GM21528 (cell line): ENCODE measurements around the gene CPEB4.

ENCODE experiments used
- ATAC-seq: cut with Tn5 transposase; IDR thresholded peaks from one replicate; pipeline ENCODE4 v1.9.1; 2021; ENCODE audit warnings: mild to moderate bottlenecking, moderate library complexity; ENCODE audit not compliant: unreplicated experiment, low FRiP score

Gene CPEB4

GRCh38 chr5:173887610-173888472 is at the start of gene CPEB4:
CPEB4 (plus strand) TSS chr5:173888349; CDS start chr5:173889734, 1,385 bp downstream.
- ATAC-seq = peak; percentile 94

- no peak for ATAC-seq
These were observed 48.9 kb upstream of the CPEB4 start for GRCh38 chr5:173839117-173839713.

- ATAC-seq = no peak
These were observed 47.8 kb upstream of the CPEB4 start for GRCh38 chr5:173840111-173840983.

GRCh38 chr5:173841710-173842109 is 46.4 kb upstream of the CPEB4 start:
- no peak for ATAC-seq

- ATAC-seq = no peak
These were observed 44.4 kb upstream of the CPEB4 start for GRCh38 chr5:173843794-173844193.

GRCh38 chr5:173845321-173845720 is 42.8 kb upstream of the CPEB4 start:
- ATAC-seq = no peak

- ATAC-seq = no peak
These were observed 41.1 kb upstream of the CPEB4 start for GRCh38 chr5:173846929-173847501.

GRCh38 chr5:173848986-173849596 is 39.1 kb upstream of the CPEB4 start:
- no peak for ATAC-seq

GRCh38 chr5:173849908-173850307 is 38.2 kb upstream of the CPEB4 start:
- no peak for ATAC-seq

- ATAC-seq = no peak
These were observed 37.5 kb upstream of the CPEB4 start for GRCh38 chr5:173850659-173851058.

- ATAC-seq = no peak
These were observed 36.4 kb upstream of the CPEB4 start for GRCh38 chr5:173851595-173852243.

- no peak for ATAC-seq
These were observed 35.3 kb upstream of the CPEB4 start for GRCh38 chr5:173852790-173853359.

- no peak for ATAC-seq
These were observed 34.6 kb upstream of the CPEB4 start for GRCh38 chr5:173853370-173854131.

- no peak for ATAC-seq
These were observed 32.8 kb upstream of the CPEB4 start for GRCh38 chr5:173855162-173855994.

GRCh38 chr5:173855995-173856656 is 32.0 kb upstream of the CPEB4 start:
- no peak for ATAC-seq

- ATAC-seq = no peak
These were observed 30.9 kb upstream of the CPEB4 start for GRCh38 chr5:173857234-173857633.

GRCh38 chr5:173858021-173858669 is 30.0 kb upstream of the CPEB4 start:
- ATAC-seq = no peak
